NOMO-1 treated with dmso at 0.1 percent for 144 hours (cell line): ENCODE results near the gene UBE2K.
"Not testable (repeated sequence)": the region's sequence is repeated elsewhere in the genome, so short reads cannot be mapped to it uniquely, and the experiment has no call there.

Experiments used
- DNase-seq: peaks from one replicate; lab custom pipeline; 2025; ENCODE audit not compliant: unreplicated experiment; lab: John Stamatoyannopoulos, UW

UBE2K gene

GRCh38 chr4:39721788-39722187 is 23.9 kb downstream of the UBE2K start:
- no peak for DNase-seq

GRCh38 chr4:39729557-39729956 is 31.6 kb downstream of the UBE2K start:
- no peak for DNase-seq

- DNase-seq: no peak
Measured at GRCh38 chr4:39730072-39730471, 32.1 kb downstream of the UBE2K start.

GRCh38 chr4:39731908-39732307 is 34.0 kb downstream of the UBE2K start:
- DNase-seq: no peak

GRCh38 chr4:39732728-39733127 is 34.8 kb downstream of the UBE2K start:
- DNase-seq: no peak

- not testable (repeated sequence) for DNase-seq
Measured at GRCh38 chr4:39739591-39739990, 41.7 kb downstream of the UBE2K start.

- DNase-seq: no peak
Measured at GRCh38 chr4:39741401-39741800, 43.5 kb downstream of the UBE2K start.

GRCh38 chr4:39745920-39746319 is 48.0 kb downstream of the UBE2K start:
- no peak for DNase-seq

GRCh38 chr4:39750216-39750615 is 52.3 kb downstream of the UBE2K start:
- DNase-seq: no peak

GRCh38 chr4:39754309-39754708 is 56.4 kb downstream of the UBE2K start:
- DNase-seq: no peak

GRCh38 chr4:39756159-39756558 is 58.2 kb downstream of the UBE2K start:
- DNase-seq: no peak

GRCh38 chr4:39758176-39758575 is 60.2 kb downstream of the UBE2K start:
- no peak for DNase-seq

- no peak for DNase-seq
Measured at GRCh38 chr4:39759569-39759968, 61.6 kb downstream of the UBE2K start.

GRCh38 chr4:39761005-39761667 is 63.2 kb downstream of the UBE2K start:
- no peak for DNase-seq

- DNase-seq: no peak
Measured at GRCh38 chr4:39763714-39764572, 66.0 kb downstream of the UBE2K start.

GRCh38 chr4:39770005-39770404 is 72.1 kb downstream of the UBE2K start:
- no peak for DNase-seq

- DNase-seq: no peak
Measured at GRCh38 chr4:39770471-39770870, 72.5 kb downstream of the UBE2K start.

GRCh38 chr4:39770969-39771724 is 73.2 kb downstream of the UBE2K start:
- no peak for DNase-seq

GRCh38 chr4:39781988-39782387 is 84.1 kb downstream of the UBE2K start:
- not testable (repeated sequence) for DNase-seq

GRCh38 chr4:39785083-39785482 is 87.1 kb downstream of the UBE2K start:
- DNase-seq: no peak

- no peak for DNase-seq
Measured at GRCh38 chr4:39786838-39787237, 88.9 kb downstream of the UBE2K start.

- DNase-seq: no peak
Measured at GRCh38 chr4:39792128-39792527, 94.2 kb downstream of the UBE2K start.
